Activated CD8-positive, alpha-beta memory T cell treated with anti-CD3 and anti-CD28 coated beads, Interleukin-2, amount 10 ng/mL, durations not matched to agents 7 days and 5 days (primary cell): ENCODE data around the gene ANO9. TPM values are rescaled to one million over a fixed set of nuclear protein-coding genes. Genes with fewer than 3 reads are reported as not detected.
A peak's percentile ranks its signal among the peaks of the same experiment; 100 is the strongest.

Source experiments
- ATAC-seq: fragments of 150-1000 bp; cut with Tn5 transposase; one replicate; pipeline ENCODE4 v1.10.0; 2021; ENCODE audit warnings: moderate library complexity
- CTCF ChIA-PET: fragments of 350-600 bp; sonication (Branson Sonifier 250); formaldehyde crosslinking; loops from one replicate; lab custom pipeline; 2021; ENCODE audit warnings: antibody characterized with exemption; lab: Charles Lee
- DNase-seq: peaks from one replicate; pipeline ENCODE4 v3.0.0-alpha.2; 2020
- H3K27ac Mint-ChIP-seq: one replicate; pipeline ENCODE4 v1.8.0; 2021; ENCODE audit warnings: mild to moderate bottlenecking, mixed read lengths
- H3K27me3 Mint-ChIP-seq: one replicate; pipeline ENCODE4 v1.8.0; 2021; ENCODE audit warnings: mixed read lengths
- H3K36me3 Mint-ChIP-seq: one replicate; pipeline ENCODE4 v1.8.0; 2021; ENCODE audit warnings: mild to moderate bottlenecking, mixed read lengths
- H3K4me1 Mint-ChIP-seq: one replicate; pipeline ENCODE4 v1.8.0; 2021; ENCODE audit warnings: mixed read lengths
- H3K4me3 Mint-ChIP-seq: one replicate; pipeline ENCODE4 v1.8.0; 2021; ENCODE audit warnings: mild to moderate bottlenecking, moderate library complexity, mixed read lengths
- H3K9me3 Mint-ChIP-seq: one replicate; pipeline ENCODE4 v1.8.0; 2022; ENCODE audit warnings: low read depth, mixed read lengths
- total RNA-seq, 2 experiments: library from RNA; stranded (reverse); gene quantifications; one replicate each; pipeline ENCODE4 v1.2.3, GENCODE V29; 2021

ANO9 gene
- total RNA-seq, 2 experiments from 2014 or later, result 33.0 to 79.4 TPM

DNA sequence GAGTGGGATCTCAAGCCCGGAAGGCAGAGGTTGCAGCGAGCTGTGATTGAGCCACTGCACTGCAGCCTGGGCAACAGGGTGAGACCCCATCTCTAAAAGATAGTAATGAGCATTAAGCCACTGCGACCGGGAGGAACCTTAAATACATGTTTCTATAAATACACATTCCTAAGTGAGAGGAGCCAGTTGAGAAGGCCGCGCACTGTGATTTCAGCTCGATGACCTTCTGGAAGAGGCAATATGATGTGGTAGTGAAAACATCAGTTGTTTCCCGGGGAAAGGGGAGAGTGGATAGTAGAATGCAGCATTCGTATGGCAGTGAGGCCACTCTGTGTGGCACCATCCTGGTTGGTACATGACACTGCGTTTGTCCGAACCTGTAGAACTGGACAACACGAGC, 26.2 kb upstream of the ANO9 start:
- H3K9me3 Mint-ChIP-seq, result no peaks in the 10 kb centered on the region
- H3K4me1 Mint-ChIP-seq, result no peaks in the 10 kb centered on the region
- H3K27me3 Mint-ChIP-seq, result no peaks in the 10 kb centered on the region
- ATAC-seq, result no peak
- peaks cover 2% of the 10 kb centered on the region for H3K36me3 Mint-ChIP-seq
- no peak overlapping the region for H3K27ac Mint-ChIP-seq
- no peak overlapping the region for H3K4me3 Mint-ChIP-seq
- CTCF ChIA-PET, result no interaction called here
- DNase-seq, result no peak

- H3K27ac Mint-ChIP-seq, result no peak overlapping the region
- H3K4me3 Mint-ChIP-seq, result no peak overlapping the region
- peaks cover 2% of the 10 kb centered on the region for H3K36me3 Mint-ChIP-seq
- no peak for ATAC-seq
- no peaks in the 10 kb centered on the region for H3K4me1 Mint-ChIP-seq
- no peaks in the 10 kb centered on the region for H3K27me3 Mint-ChIP-seq
- no peak for DNase-seq
- no peaks in the 10 kb centered on the region for H3K9me3 Mint-ChIP-seq
- CTCF ChIA-PET, result no interaction called here
These were observed 24.2 kb upstream of the ANO9 start for GRCh38 chr11:465896-466530.

GRCh38 chr11:464316-464715, 22.5 kb upstream of the ANO9 start:
- no peaks in the 10 kb centered on the region for H3K4me1 Mint-ChIP-seq
- peaks cover 2% of the 10 kb centered on the region for H3K36me3 Mint-ChIP-seq
- no peaks in the 10 kb centered on the region for H3K9me3 Mint-ChIP-seq
- ATAC-seq (no peak), DNase-seq (no peak)
- H3K4me3 Mint-ChIP-seq, result no peak overlapping the region
- H3K27ac Mint-ChIP-seq, result no peak overlapping the region
- H3K27me3 Mint-ChIP-seq, result no peaks in the 10 kb centered on the region
- CTCF ChIA-PET, result no interaction called here

- no peaks in the 10 kb centered on the region for H3K27me3 Mint-ChIP-seq
- no peak for ATAC-seq
- H3K4me1 Mint-ChIP-seq, result peaks cover 7% of the 10 kb centered on the region
- no peak for DNase-seq
- peaks cover 2% of the 10 kb centered on the region for H3K36me3 Mint-ChIP-seq
- CTCF ChIA-PET, result interaction anchor here (2.1 kb wide), 1 partner anchor 15 kb away, joined by 5 read pairs; no protein-coding TSS in a partner anchor
- H3K4me3 Mint-ChIP-seq, result no peak overlapping the region
- H3K9me3 Mint-ChIP-seq, result no peaks in the 10 kb centered on the region
- H3K27ac Mint-ChIP-seq, result no peak overlapping the region
These were observed 20.5 kb upstream of the ANO9 start for GRCh38 chr11:462107-462890.

GRCh38 chr11:461626-462025, 19.8 kb upstream of the ANO9 start:
- no peaks in the 10 kb centered on the region for H3K9me3 Mint-ChIP-seq
- no peaks in the 10 kb centered on the region for H3K27me3 Mint-ChIP-seq
- no peak overlapping the region for H3K27ac Mint-ChIP-seq
- H3K4me3 Mint-ChIP-seq, result no peak overlapping the region
- DNase-seq (no peak), ATAC-seq (no peak)
- CTCF ChIA-PET, result interaction anchor here (2.1 kb wide), 1 partner anchor 14 kb away, joined by 5 read pairs; no protein-coding TSS in a partner anchor
- peaks cover 14% of the 10 kb centered on the region for H3K4me1 Mint-ChIP-seq
- peaks cover 4% of the 10 kb centered on the region for H3K36me3 Mint-ChIP-seq

GRCh38 chr11:460331-461199, 18.8 kb upstream of the ANO9 start:
- DNase-seq (no peak), ATAC-seq (no peak)
- H3K4me1 Mint-ChIP-seq, result peaks cover 24% of the 10 kb centered on the region
- no peak overlapping the region for H3K4me3 Mint-ChIP-seq
- no peaks in the 10 kb centered on the region for H3K27me3 Mint-ChIP-seq
- no peaks in the 10 kb centered on the region for H3K9me3 Mint-ChIP-seq
- CTCF ChIA-PET, result interaction anchor here (2.1 kb wide), 1 partner anchor 13 kb away, joined by 5 read pairs; no protein-coding TSS in a partner anchor
- no peak overlapping the region for H3K27ac Mint-ChIP-seq
- H3K36me3 Mint-ChIP-seq, result peaks cover 4% of the 10 kb centered on the region

- ATAC-seq, result no peak
- Mint-ChIP-seq H3K4me1 (peaks cover 30% of the 10 kb centered on the region), H3K27me3 (no peaks in the 10 kb centered on the region), H3K27ac (no peak overlapping the region), H3K9me3 (no peaks in the 10 kb centered on the region), H3K4me3 (no peak overlapping the region), H3K36me3 (peaks cover 3% of the 10 kb centered on the region)
- CTCF ChIA-PET, result no interaction called here
- DNase-seq, result no peak
These were observed 17.9 kb upstream of the ANO9 start for GRCh38 chr11:459511-460220.

- Mint-ChIP-seq H3K36me3 (peaks cover 11% of the 10 kb centered on the region), H3K9me3 (no peaks in the 10 kb centered on the region), H3K27me3 (no peaks in the 10 kb centered on the region), H3K27ac (peak overlapping the region; percentile 66), H3K4me1 (peaks cover 33% of the 10 kb centered on the region), H3K4me3 (peak overlapping the region; percentile 32)
- DNase-seq (no peak), ATAC-seq (no peak)
- CTCF ChIA-PET, result interaction anchor here (1.0 to 1.6 kb wide), 6 partner anchors 9 to 207 kb away, joined by 3 to 8 read pairs (median 4); no protein-coding TSS in a partner anchor
These were observed 15.4 kb upstream of the ANO9 start for GRCh38 chr11:457111-457760.

DNA sequence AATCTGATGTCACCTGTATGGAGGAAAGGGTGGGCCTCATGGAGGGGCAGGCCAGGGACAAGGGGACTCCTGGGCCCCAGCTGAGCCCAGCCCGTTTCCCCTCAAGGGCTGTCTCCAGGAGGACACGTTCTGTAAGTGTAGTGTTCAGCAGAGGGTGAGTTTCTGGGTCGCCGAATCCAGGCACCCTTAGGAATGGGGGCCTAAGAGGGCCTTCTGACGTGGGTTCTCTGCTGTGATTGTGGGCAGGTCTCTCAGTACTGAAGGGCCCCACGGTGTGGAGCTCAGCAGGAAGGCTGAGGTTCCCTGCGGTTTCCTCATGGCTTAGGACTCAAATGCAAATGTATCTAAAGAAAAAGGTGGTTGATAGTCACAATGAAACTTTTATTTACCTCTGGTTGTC, 14.7 kb upstream of the ANO9 start:
- ATAC-seq (peak; percentile 91), DNase-seq (peak; percentile 83)
- H3K9me3 Mint-ChIP-seq, result no peaks in the 10 kb centered on the region
- H3K36me3 Mint-ChIP-seq, result peaks cover 11% of the 10 kb centered on the region
- CTCF ChIA-PET, result interaction anchor here (0.7 to 1.6 kb wide), 6 partner anchors 8 to 206 kb away, joined by 3 to 8 read pairs (median 4); no protein-coding TSS in a partner anchor
- no peaks in the 10 kb centered on the region for H3K27me3 Mint-ChIP-seq
- peak overlapping the region; percentile 32 for H3K4me3 Mint-ChIP-seq
- H3K4me1 Mint-ChIP-seq, result peaks cover 35% of the 10 kb centered on the region
- H3K27ac Mint-ChIP-seq, result peak overlapping the region; percentile 66

DNA sequence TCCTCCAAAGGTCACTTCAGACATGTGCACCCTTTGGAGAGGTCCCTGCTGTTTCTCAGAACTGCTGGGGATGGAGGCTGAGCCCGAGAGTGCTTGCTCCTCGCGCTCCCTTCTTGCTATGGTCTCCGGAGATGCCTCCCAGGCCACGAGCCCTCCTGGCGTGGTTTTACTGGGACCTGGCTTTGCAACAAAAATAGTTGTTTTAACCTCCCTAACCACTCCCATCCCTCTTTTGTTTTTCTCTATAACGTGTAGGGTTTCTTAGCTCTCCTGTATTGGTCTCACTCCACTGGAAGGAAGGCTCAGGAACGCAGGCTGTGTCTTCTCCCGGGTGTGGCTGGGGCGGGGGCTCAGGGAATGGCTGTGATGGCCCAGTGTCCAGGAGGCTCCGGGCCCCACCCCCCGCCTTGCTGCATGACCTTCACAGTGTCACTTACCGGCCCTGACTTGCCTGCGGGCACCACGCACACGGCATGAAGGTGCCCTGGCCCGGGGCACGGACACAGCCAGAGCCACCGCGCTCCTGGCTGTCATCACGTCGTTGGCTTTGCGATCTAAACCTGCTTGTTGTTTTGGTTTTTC, 13.8 kb upstream of the ANO9 start:
- peaks cover 43% of the 10 kb centered on the region for H3K4me1 Mint-ChIP-seq
- CTCF ChIA-PET, result interaction anchor here (0.7 to 1.6 kb wide), 4 partner anchors 7 to 93 kb away, joined by 4 to 8 read pairs (median 4); no protein-coding TSS in a partner anchor
- ATAC-seq (no peak), DNase-seq (no peak)
- no peaks in the 10 kb centered on the region for H3K27me3 Mint-ChIP-seq
- no peak overlapping the region for H3K4me3 Mint-ChIP-seq
- H3K36me3 Mint-ChIP-seq, result peaks cover 11% of the 10 kb centered on the region
- no peak overlapping the region for H3K27ac Mint-ChIP-seq
- no peaks in the 10 kb centered on the region for H3K9me3 Mint-ChIP-seq

- Mint-ChIP-seq H3K36me3 (peaks cover 11% of the 10 kb centered on the region), H3K9me3 (no peaks in the 10 kb centered on the region), H3K4me3 (no peak overlapping the region), H3K27me3 (no peaks in the 10 kb centered on the region), H3K27ac (no peak overlapping the region), H3K4me1 (peaks cover 45% of the 10 kb centered on the region)
- no peak for ATAC-seq
- DNase-seq, result no peak
- CTCF ChIA-PET, result interaction anchor here (1.2 kb wide), 1 partner anchor 64 kb away, joined by 4 read pairs; no protein-coding TSS in a partner anchor
These were observed 13.2 kb upstream of the ANO9 start for GRCh38 chr11:454801-455565.
